ENCODE measurements around the gene ZNF260.
A peak's percentile ranks its signal among the peaks of the same experiment; 100 is the strongest.
"Not testable (repeated sequence)": the region's sequence is repeated elsewhere in the genome, so short reads cannot be mapped to it uniquely, and the experiment has no call there.

The ZNF260 gene

GRCh38 chr19:36490846-36491245 is 37.2 kb downstream of the ZNF260 start:
- DNase-seq (ENCODE audit: low read depth in 1 of 2, low spot score in 1 of 2): not testable (repeated sequence)

DNA sequence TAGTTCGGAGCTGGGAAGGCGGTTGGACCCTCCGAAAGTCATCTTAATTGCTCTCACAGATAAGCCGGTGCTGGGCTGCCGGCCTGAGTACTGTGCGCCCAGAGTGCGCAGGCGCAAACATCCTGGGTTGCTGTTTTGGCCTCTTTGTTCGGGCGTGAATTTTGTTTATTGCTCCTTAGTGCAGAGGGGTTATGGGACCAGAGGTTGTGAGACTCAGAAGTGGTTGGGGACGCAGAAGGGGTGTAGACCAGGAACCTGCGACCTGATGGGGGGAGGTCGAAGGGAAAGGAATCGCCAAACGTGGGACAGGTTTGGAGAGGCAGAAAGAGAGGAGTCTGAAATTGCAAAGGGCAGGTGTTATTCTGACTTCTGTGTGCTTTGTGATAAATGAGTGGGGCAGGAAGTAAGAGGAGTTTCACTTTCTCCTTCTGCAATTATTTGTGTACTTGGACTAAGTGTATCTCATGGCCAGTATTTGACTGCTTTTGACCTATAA is 38.1 kb downstream of the ZNF260 start:
- DNase-seq (ENCODE audit: low read depth in 1 of 2, low spot score in 1 of 2): peak in 1 of 2 donors; percentile 52

DNA sequence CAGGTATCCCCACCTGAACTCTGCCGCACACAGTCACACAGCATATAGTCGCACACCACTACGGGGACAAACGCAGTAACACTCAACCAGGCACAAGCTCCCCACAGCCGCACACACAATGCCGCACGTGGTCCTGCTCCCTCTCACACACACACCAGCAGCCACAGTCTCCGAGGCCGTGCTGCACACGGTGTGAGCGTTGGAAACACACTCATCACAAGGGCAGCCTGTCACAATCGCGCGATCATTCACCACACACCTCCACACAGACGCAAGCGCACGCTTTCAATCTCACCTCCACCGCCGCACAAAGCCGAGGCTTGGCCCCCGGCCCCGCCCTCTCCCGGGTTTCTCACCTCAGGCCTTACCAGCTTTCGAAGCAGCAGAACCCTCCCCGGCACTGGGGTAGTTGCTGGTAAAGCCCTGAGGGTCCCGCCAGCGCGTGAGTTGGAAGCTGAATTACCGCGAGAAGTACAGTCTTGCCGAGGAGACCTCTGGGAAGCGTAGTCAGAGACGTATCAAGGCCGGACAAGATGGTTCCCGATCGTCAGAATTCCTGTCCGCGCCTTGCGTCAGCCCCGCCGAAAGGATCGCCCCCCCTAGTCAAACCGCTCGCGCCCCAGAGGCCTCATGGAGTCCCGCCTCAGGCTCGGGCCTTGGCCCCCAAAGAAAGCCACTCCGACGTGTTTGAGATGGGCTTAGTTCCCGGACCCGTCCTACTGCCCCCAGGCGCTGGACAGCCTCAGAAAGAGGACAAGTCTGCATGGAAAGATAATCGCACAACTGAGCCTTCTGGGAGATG is 38.8 kb downstream of the ZNF260 start, which contains the start of gene ZNF566:
ZNF566 (minus strand) TSS at position 444 of the 802 bp plus-strand sequence. CDS start 13,004 bp downstream, outside the sequence.
- DNase-seq (ENCODE audit: low read depth in 1 of 2, low spot score in 1 of 2): peak; percentile 84 to 87

DNA sequence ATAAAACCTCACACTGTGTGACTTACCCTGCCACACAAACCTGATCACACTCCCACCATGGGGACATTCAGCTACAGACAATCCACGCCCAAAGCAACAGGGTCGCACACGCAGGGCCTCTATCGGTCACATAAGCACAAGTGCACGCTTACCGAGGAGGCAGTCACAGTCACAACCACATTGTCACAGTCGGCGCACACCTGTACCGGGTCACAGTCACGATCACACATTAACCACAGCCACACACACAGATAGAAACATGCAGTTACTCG is 39.3 kb downstream of the ZNF260 start:
- peak in 1 of 2 donors; percentile 13 for DNase-seq (ENCODE audit: low read depth in 1 of 2, low spot score in 1 of 2)

- DNase-seq (ENCODE audit: low read depth in 1 of 2, low spot score in 1 of 2): no peak
These were observed 39.8 kb downstream of the ZNF260 start for GRCh38 chr19:36488118-36488845.

- DNase-seq (ENCODE audit: low read depth in 1 of 2, low spot score in 1 of 2): no peak
These were observed 44.4 kb downstream of the ZNF260 start for GRCh38 chr19:36483653-36484052.

GRCh38 chr19:36482876-36483275 is 45.2 kb downstream of the ZNF260 start:
- DNase-seq (ENCODE audit: low read depth in 1 of 2, low spot score in 1 of 2): no peak

Measured in stimulated activated CD4-positive, alpha-beta T cell treated with anti-CD3 and anti-CD28 coated beads, Interleukin-15, amount 100 ng/mL, for 1 hour (primary cell).